Neural cell (in vitro differentiated cells): ENCODE measurements around the gene PRPF38B.

Experiments
- CTCF ChIP-seq: fragments of 450-650 bp; IDR thresholded peaks from 2 replicates; pipeline ENCODE4 v1.5.1; 2014; ENCODE audit warnings: antibody characterized with exemption, mild to moderate bottlenecking, moderate library complexity; ENCODE audit not compliant: poor library complexity, severe bottlenecking
- EZH2 ChIP-seq: fragments of 200-600, 300-800 bp; shearing (Covaris generic), sonication (generic); IDR thresholded peaks from 2 replicates; pipeline ENCODE4 v1.6.1; 2014; ENCODE audit warnings: antibody characterized with exemption, low read length, borderline replicate concordance, mild to moderate bottlenecking; ENCODE audit not compliant: insufficient read depth, poor library complexity, severe bottlenecking
- MXI1 ChIP-seq: fragments of 450-650 bp; conservative IDR thresholded peaks from 2 replicates; pipeline ENCODE4 v1.6.1; 2014; ENCODE audit warnings: antibody characterized with exemption, mild to moderate bottlenecking; ENCODE audit not compliant: poor library complexity, severe bottlenecking
- RAD21 ChIP-seq: fragments of 450-650 bp; conservative IDR thresholded peaks from 2 replicates; pipeline ENCODE4 v1.6.1; 2014; ENCODE audit warnings: antibody characterized with exemption, mild to moderate bottlenecking, moderate library complexity
- REST ChIP-seq: IDR thresholded peaks from 2 replicates; pipeline ENCODE4 v1.6.1; 2012; ENCODE audit warnings: borderline replicate concordance

- TF ChIP-seq CTCF = no peak
- no peak for TF ChIP-seq EZH2
- TF ChIP-seq MXI1 = no peak
- no peak for TF ChIP-seq REST
- no peak for TF ChIP-seq RAD21
Observed at GRCh38 chr1:108665771-108666170, 26.3 kb upstream of the PRPF38B start.
